AG04450 (cell line): ENCODE data around the gene RASA3. TPM values are rescaled to one million over a fixed set of nuclear protein-coding genes. Genes with fewer than 3 reads are reported as not detected.

ENCODE experiments used
- CTCF ChIA-PET: fragments of 300-600, 350-600 bp; formaldehyde crosslinking; extraction: SDS; loops from one replicate; lab custom pipeline; 2022; ENCODE audit warnings: antibody characterized with exemption, inconsistent platforms; lab: Charles Lee
- POLR2A ChIA-PET: fragments of 350-600 bp; formaldehyde crosslinking; extraction: SDS; loops from one replicate; lab custom pipeline; 2021; ENCODE audit warnings: antibody characterized with exemption, inconsistent platforms; lab: Yijun Ruan, JAX
- DNase-seq: peaks from one replicate; pipeline ENCODE4 v3.0.0-alpha.2; 2011; ENCODE audit warnings: low read depth, low spot score
- H3K27ac ChIP-seq: one replicate; pipeline ENCODE4 v1.5.1; 2012; ENCODE audit warnings: low read depth, low read length, control low read depth
- H3K27me3 ChIP-seq: one replicate; pipeline ENCODE4 v1.6.0; 2012; ENCODE audit warnings: low read length; ENCODE audit not compliant: control insufficient read depth, insufficient read depth
- H3K4me3 ChIP-seq: 2 replicates; pipeline ENCODE4 v1.5.1; 2011; ENCODE audit warnings: mild to moderate bottlenecking, low read depth, low read length, control low read depth
- H3K9me3 ChIP-seq: 2 replicates; pipeline ENCODE4 v1.5.1; 2012; ENCODE audit warnings: low read length; ENCODE audit not compliant: control insufficient read depth, insufficient read depth
- polyA plus RNA-seq: library from polyadenylated mRNA; depleted of rRNA; stranded (reverse); fragments of >200 nt; gene quantifications from 2 replicates; pipeline ENCODE4 v1.2.3, GENCODE V29; 2011
- TF ChIP-seq, protein P1 (sequence below): IDR thresholded peaks from 2 replicates; pipeline ENCODE4 v1.5.1; 2011; ENCODE audit warnings: low read depth, low read length, control low read depth, inconsistent platforms

Gene RASA3
- polyA plus RNA-seq, 1 experiment, result 25.2 TPM

DNA sequence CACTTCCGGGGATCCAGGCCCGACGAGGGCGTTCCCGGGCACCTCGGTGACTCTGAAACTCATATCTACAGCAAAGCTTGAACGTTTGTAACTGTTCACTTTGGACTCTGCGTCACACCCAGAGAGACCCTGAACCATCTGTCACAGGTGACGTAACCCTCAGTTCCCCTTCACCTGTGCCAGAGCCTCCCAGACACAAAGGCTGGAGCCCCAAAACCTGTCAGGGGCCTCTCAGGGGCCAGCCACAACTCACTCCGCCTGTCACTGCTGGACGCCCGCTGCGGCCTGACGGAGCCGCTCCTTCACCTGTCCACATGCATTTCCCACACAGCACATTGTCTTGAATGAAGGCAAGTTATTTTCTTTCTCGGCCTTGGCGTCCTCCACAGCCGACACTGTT is 8.0 kb downstream of the RASA3 start:
- CTCF ChIA-PET, result no interaction called here
- TF ChIP-seq, protein P1, sequence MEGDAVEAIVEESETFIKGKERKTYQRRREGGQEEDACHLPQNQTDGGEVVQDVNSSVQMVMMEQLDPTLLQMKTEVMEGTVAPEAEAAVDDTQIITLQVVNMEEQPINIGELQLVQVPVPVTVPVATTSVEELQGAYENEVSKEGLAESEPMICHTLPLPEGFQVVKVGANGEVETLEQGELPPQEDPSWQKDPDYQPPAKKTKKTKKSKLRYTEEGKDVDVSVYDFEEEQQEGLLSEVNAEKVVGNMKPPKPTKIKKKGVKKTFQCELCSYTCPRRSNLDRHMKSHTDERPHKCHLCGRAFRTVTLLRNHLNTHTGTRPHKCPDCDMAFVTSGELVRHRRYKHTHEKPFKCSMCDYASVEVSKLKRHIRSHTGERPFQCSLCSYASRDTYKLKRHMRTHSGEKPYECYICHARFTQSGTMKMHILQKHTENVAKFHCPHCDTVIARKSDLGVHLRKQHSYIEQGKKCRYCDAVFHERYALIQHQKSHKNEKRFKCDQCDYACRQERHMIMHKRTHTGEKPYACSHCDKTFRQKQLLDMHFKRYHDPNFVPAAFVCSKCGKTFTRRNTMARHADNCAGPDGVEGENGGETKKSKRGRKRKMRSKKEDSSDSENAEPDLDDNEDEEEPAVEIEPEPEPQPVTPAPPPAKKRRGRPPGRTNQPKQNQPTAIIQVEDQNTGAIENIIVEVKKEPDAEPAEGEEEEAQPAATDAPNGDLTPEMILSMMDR, result no peak
- DNase-seq, result no peak
- Histone ChIP-seq H3K27me3 (no peaks in the 10 kb centered on the region), H3K4me3 (no peak overlapping the region), H3K9me3 (peaks cover 11% of the 10 kb centered on the region; the same call in 1 of the 2 replicates), H3K27ac (no peak overlapping the region)
- POLR2A ChIA-PET, result no interaction called here

GRCh38 chr13:114123876-114124275 is 8.5 kb downstream of the RASA3 start:
- TF ChIP-seq, protein P1, result no peak
- Histone ChIP-seq H3K27me3 (no peaks in the 10 kb centered on the region), H3K9me3 (peaks cover 11% of the 10 kb centered on the region; the same call in 1 of the 2 replicates), H3K4me3 (no peak overlapping the region), H3K27ac (peak overlapping the region; percentile 2)
- DNase-seq, result no peak
- ChIA-PET POLR2A (no interaction called here), CTCF (no interaction called here)

DNA sequence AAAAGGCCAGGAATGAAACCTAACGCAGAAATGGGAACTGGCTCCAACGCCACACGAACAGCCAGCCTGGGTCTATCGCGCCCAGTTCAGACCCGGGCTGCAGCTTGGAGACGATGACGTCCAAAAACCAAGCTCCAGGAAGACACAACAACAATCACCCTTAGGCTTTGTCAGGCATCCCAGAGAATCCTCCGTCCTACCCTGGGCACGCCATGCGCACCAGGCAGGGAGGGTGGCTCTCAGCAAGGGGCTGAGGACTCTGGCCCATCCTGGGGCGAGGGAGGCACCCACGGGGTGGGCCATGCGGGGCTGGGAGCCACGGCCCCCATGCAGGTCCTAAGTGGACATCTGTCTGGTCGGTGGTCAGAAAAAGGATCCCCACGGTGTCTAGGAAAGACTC is 9.0 kb downstream of the RASA3 start:
- TF ChIP-seq, protein P1, result no peak
- no peaks in the 10 kb centered on the region for H3K27me3 ChIP-seq
- peak overlapping the region; percentile 21 for H3K27ac ChIP-seq
- DNase-seq, result no peak
- CTCF ChIA-PET, result no interaction called here
- POLR2A ChIA-PET, result no interaction called here
- peaks cover 11% of the 10 kb centered on the region; the same call in 1 of the 2 replicates for H3K9me3 ChIP-seq
- H3K4me3 ChIP-seq, result no peak overlapping the region

GRCh38 chr13:114122591-114123211 is 9.7 kb downstream of the RASA3 start:
- Histone ChIP-seq H3K9me3 (peaks cover 11% of the 10 kb centered on the region; the same call in 1 of the 2 replicates), H3K27me3 (no peaks in the 10 kb centered on the region), H3K27ac (no peak overlapping the region), H3K4me3 (no peak overlapping the region)
- ChIA-PET POLR2A (interaction anchor here (1.3 kb wide), 1 partner anchor 12 kb away, joined by 5 read pairs; no protein-coding TSS in a partner anchor), CTCF (no interaction called here)
- TF ChIP-seq, protein P1, result no peak
- no peak for DNase-seq

GRCh38 chr13:114122127-114122511 is 10.3 kb downstream of the RASA3 start:
- DNase-seq, result no peak
- H3K27me3 ChIP-seq, result no peaks in the 10 kb centered on the region
- no peak overlapping the region for H3K4me3 ChIP-seq
- ChIA-PET POLR2A (interaction anchor here (1.3 kb wide), 1 partner anchor 12 kb away, joined by 5 read pairs; no protein-coding TSS in a partner anchor), CTCF (no interaction called here)
- H3K27ac ChIP-seq, result peak overlapping the region; percentile 2
- H3K9me3 ChIP-seq, result peaks cover 11% of the 10 kb centered on the region; the same call in 1 of the 2 replicates
- TF ChIP-seq, protein P1, result no peak
